ENCODE results near the gene ERC2. TPM values are rescaled to one million over a fixed set of nuclear protein-coding genes. Genes with fewer than 3 reads are reported as not detected.

Gene ERC2
- total and polyA plus RNA-seq, 2 of the 8 experiments (the other 6 are each of a cell fraction or from before 2014, with no cell fraction given) = 16.4 to 22.8 TPM

GRCh38 chr3:55852326-55852725 lies 615.9 kb downstream of the ERC2 start:
- H2AK5ac ChIP-seq (ENCODE audit: low read depth, low read length) = no peak overlapping the region
- no peaks in the 10 kb centered on the region for H3K36me3 ChIP-seq (ENCODE audit: control insufficient read depth in 2 of 4, insufficient read depth in 4 of 4, low read length in 3 of 4)
- no peaks in the 10 kb centered on the region for H3K9me3 ChIP-seq (ENCODE audit: insufficient read depth in 2 of 2, low read depth in 1 of 2, low read length in 1 of 2)
- H2BK5ac ChIP-seq (ENCODE audit: low read depth, low read length) = no peak overlapping the region
- ChIA-PET POLR2A (ENCODE audit: partially characterized antibody) (no interaction called here), CTCF (ENCODE audit: partially characterized antibody) (interaction anchor here (0.9 kb wide), 1 partner anchor 173 kb away, joined by 3 read pairs; no protein-coding TSS in a partner anchor)
- peaks cover 0 to 3% (median 2%) of the 10 kb centered on the region in 4 experiments; a peak in 4 of 7 replicates for H3K4me1 ChIP-seq (replicated peaks in 1 of 4; ENCODE audit: control insufficient read depth in 3 of 4, insufficient read depth in 4 of 4, low read length in 3 of 4)
- H2AFZ ChIP-seq (ENCODE audit: low read length) = no peak overlapping the region
- WGBS, 2 experiments (ENCODE audit: extremely low coverage in 1 of 2, insufficient coverage in 1 of 2, insufficient read length in 1 of 2, insufficient replicate concordance in 2 of 2, low coverage in 1 of 2, low lambda C conversion rate in 2 of 2, missing lambda C conversion rate in 1 of 2) = 90% methylated on average over 2 of the region's 2 CpGs; no CpG with 5 or more reads in 1 of the 2 experiments
- H4K20me1 ChIP-seq (replicated peaks in 1 of 2; ENCODE audit: control insufficient read depth in 1 of 2, insufficient read depth in 2 of 2, low read length in 2 of 2) = no peaks in the 10 kb centered on the region
- no peak for FAIRE-seq
- no peaks in the 10 kb centered on the region for H3K27me3 ChIP-seq (replicated peaks in 1 of 4; ENCODE audit: control insufficient read depth in 3 of 4, extremely low read depth in 1 of 4, insufficient read depth in 3 of 4, low read length in 3 of 4)
- no peak overlapping the region for H3K18ac ChIP-seq (ENCODE audit: extremely low read depth, low read length)
- H3K4ac ChIP-seq (replicated peaks; ENCODE audit: insufficient read length, low read depth, low read length) = no peak overlapping the region
- H4K5ac ChIP-seq (ENCODE audit: insufficient read length, low read depth, low read length) = no peak overlapping the region
- no peak overlapping the region for H2BK15ac ChIP-seq (ENCODE audit: low read length)
- H3K9ac ChIP-seq (replicated peaks in 1 of 4; ENCODE audit: extremely low read depth in 1 of 4, low read depth in 3 of 4, low read length in 3 of 4) = no peak overlapping the region
- no peak overlapping the region for H2BK12ac ChIP-seq (ENCODE audit: low read depth, low read length)
- no peak overlapping the region for H3K4me3 ChIP-seq (ENCODE audit: extremely low read depth in 1 of 4, insufficient read depth in 2 of 4, low read depth in 3 of 4, low read length in 4 of 4)
- H4K91ac ChIP-seq (replicated peaks; ENCODE audit: insufficient read length, low read length) = no peak overlapping the region
- no peaks in the 10 kb centered on the region for H3K23me2 ChIP-seq (ENCODE audit: low read depth, low read length)
- H3K56ac ChIP-seq (replicated peaks; ENCODE audit: insufficient read length, low read depth, low read length) = no peak overlapping the region
- no peak overlapping the region for H3K4me2 ChIP-seq (ENCODE audit: insufficient read depth in 1 of 2, low read depth in 2 of 2, low read length in 2 of 2)
- H3K79me2 ChIP-seq (ENCODE audit: control insufficient read depth in 1 of 2, insufficient read depth in 2 of 2, low read length in 2 of 2) = no peaks in the 10 kb centered on the region
- H2BK20ac ChIP-seq (ENCODE audit: low read length) = no peak overlapping the region
- no peak overlapping the region for H4K8ac ChIP-seq (ENCODE audit: extremely low read depth, insufficient read depth, low read length)
- H3K27ac ChIP-seq (ENCODE audit: low read depth, low read length) = no peak overlapping the region
- H3K23ac ChIP-seq (ENCODE audit: insufficient read length) = no peak overlapping the region
- no peaks in the 10 kb centered on the region for H3K79me1 ChIP-seq (ENCODE audit: low read depth, low read length)
- DNase-seq (ENCODE audit: low read depth in 1 of 2, low spot score in 2 of 2) = no peak
- no peak overlapping the region for H2BK120ac ChIP-seq (replicated peaks; ENCODE audit: low read depth, low read length)
- H3K14ac ChIP-seq (ENCODE audit: insufficient read length) = no peak overlapping the region
- TF ChIP-seq BRCA1 (IDR thresholded peaks at IDR 0.05; ENCODE audit: low read depth, low read length) = no peak
- no peak for TF ChIP-seq SIX5 (IDR thresholded peaks at IDR 0.05; ENCODE audit: low read depth, low read length)
- no peak for TF ChIP-seq CHD1 (IDR thresholded peaks at IDR 0.05; ENCODE audit: low read depth, low read length)
- TF ChIP-seq CBX5 (IDR thresholded peaks at IDR 0.05; ENCODE audit: low read depth, low read length) = no peak
- TF ChIP-seq SAP30 (IDR thresholded peaks at IDR 0.05; ENCODE audit: insufficient read depth, insufficient replicate concordance, low read length) = no peak

All from H1 (cell line).